NOMO-1 treated with dmso at 0.1 percent for 144 hours (cell line): ENCODE data around the gene MAP2K2.

Experiments used
- DNase-seq: peaks from one replicate; lab custom pipeline; 2025; ENCODE audit not compliant: unreplicated experiment; lab: John Stamatoyannopoulos, UW

The MAP2K2 gene

DNA sequence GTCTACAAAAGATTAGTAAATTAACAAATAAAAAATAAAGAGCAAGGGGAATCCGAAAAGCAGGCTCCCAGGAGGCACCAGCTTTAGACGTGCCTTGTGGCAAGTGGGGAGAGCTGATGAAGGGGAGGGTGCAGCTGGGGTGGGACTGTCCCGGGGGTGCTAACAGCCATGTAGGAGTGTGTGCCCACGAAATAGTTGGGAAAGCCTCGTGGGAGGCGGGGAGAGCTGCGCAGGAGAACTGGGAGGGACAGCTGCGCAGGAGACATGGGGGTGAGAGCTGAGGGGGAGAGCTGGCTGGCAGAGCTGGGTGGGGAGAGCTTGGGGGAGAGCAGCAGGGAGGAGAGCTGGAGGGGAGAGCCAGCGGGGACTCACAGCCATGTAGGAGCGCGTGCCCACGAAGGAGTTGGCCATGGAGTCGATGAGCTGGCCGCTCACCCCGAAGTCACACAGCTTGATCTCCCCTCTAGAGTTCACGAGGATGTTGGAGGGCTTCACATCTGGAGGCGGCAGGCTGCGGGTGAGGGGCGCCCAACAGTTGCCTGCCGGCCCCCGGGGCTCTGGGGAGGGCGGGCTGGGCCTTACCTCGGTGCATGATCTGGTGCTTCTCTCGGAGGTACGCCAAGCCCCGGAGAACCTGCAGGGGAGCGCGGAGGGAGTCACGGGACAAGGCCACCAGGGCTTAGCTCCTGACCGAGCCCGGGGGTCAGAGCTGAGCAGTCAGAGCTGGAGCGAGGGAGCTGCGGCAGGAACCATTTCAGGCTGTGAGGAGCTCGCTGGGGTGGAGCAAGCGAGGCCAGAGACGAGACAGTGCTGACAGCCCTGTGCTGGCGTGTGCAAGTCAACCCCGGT, 23.1 kb downstream of the MAP2K2 start:
- DNase-seq = no peak

DNA sequence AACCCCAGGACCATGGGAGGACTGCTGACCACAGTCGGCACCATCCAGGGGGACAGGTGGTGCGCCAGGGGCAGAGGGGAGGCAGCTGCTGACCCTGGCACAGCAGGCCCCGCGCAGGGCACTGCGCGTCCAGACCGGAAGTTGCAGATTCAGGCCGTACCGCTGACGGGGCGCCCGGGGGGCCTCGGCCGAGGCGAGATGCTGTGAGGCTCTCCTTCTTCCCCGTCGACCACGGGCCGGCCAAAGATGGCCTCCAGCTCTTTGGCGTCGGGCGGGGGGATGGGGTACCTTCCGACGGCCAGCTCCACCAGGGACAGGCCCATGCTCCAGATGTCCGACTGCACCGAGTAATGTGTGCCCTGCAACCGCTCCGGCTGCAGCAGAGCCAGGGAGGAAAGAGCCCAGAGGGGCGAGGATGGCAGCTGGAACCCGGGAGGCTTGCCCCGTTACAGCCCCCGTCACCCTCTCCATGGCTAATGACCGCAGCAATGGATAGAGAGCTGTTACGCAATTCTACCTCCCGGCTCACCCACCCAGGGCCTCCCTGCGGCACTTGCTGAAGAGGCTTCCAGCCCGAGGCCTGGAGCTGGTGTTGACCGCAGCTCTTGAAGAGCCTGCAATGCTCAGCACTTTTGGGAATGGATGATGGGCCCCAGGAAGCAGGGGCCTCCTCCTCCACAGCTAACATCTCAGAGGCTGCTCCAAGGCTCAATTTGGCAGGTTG, 24.7 kb downstream of the MAP2K2 start:
- no peak for DNase-seq

DNA sequence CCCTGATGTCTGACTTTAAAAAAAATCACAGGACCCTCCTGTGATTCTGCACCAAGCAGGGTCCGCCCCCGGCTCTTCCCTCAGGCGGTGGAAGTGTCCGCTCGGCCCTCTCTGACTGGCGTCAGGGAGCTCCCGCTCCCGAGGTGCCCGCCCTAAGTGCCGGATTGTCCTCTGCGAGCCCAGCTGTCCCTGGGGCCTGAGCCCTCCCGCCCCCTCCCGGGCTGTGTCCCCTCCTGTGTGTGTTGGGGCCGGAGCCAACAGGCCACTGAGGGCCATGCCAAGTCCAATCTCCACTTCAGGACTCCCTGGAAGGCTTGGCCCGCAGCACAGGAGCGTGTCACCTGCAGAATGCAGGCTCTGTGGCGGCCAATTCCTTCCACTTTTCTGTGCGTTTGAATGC, 25.4 kb downstream of the MAP2K2 start:
- no peak for DNase-seq

DNA sequence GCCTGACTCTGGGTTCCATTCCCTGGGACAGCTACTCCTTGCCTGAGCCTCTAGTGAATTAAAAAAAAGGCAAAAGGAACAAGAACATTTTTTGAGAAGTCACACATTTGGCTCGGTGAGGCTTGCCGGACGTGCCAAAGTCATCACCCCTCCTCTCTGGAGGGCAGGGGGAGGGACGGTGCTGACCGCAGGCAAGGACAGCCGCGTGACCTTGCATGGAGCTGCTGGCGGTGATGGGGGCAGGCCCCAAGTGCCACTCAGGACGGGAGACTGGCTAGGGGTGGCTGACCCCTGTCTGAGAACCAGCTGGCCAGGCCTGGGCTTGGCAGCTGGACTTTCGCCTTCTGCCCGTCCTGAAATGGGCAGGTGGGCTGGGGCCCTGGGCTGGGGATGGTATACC, 26.4 kb downstream of the MAP2K2 start:
- no peak for DNase-seq

GRCh38 chr19:4096049-4096892, 27.7 kb downstream of the MAP2K2 start:
- DNase-seq = no peak

DNA sequence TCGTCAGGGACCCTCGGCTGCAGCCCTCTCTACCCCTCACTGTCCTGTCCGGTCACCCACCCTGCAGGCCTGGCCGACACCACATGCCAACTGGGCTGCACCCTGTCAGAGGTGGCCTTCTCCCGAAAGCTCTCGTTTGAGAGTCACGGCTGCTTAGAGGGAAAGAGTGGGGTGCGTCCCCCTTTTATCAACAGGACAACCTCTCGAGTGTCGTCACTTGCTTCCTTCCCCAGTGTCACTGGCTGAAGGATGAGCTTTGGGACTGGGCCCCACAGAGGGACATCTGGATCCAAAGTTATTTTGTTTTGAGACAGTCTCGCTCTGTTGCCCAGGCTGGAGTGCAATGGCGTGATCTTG, 28.5 kb downstream of the MAP2K2 start:
- no peak for DNase-seq

DNA sequence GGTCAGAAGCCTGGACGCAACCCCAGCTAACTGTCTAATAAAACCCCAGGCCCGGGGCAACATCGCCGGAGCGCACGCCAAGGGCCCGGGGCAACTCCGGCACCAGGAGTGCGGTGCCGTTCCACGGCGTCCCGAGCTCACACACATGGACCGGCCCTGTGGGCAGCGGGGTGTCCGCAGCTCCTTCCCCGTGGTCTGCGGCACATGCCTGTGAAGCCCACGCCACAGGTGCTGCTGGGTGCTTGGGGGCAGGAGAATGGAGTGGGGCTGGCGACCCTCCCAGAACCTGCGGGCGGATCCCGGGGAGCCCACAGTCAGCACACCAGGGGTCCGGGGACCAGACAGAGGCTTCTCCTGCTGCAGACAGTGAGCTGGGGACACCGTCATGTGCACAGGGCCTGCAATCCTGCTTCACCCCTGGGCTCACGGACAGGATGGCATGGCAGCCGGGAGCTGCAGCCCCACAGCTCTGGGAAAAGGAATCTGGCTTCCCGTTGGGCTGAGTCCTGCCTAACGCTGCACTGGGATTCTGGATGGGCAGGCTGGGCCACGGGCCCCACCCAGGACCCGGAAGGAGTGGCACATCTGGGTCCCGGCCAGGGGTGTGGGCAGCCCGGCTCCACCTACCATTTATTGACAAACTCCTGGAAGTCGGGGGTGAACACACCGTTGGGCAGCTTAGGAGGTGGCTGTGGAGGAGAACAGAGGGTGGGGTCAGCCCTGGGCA, 29.0 kb downstream of the MAP2K2 start:
- DNase-seq = no peak

- DNase-seq = no peak
Measured at GRCh38 chr19:4094291-4094690, 29.6 kb downstream of the MAP2K2 start.

- no peak for DNase-seq
Measured at GRCh38 chr19:4093643-4094175, 30.2 kb downstream of the MAP2K2 start.

DNA sequence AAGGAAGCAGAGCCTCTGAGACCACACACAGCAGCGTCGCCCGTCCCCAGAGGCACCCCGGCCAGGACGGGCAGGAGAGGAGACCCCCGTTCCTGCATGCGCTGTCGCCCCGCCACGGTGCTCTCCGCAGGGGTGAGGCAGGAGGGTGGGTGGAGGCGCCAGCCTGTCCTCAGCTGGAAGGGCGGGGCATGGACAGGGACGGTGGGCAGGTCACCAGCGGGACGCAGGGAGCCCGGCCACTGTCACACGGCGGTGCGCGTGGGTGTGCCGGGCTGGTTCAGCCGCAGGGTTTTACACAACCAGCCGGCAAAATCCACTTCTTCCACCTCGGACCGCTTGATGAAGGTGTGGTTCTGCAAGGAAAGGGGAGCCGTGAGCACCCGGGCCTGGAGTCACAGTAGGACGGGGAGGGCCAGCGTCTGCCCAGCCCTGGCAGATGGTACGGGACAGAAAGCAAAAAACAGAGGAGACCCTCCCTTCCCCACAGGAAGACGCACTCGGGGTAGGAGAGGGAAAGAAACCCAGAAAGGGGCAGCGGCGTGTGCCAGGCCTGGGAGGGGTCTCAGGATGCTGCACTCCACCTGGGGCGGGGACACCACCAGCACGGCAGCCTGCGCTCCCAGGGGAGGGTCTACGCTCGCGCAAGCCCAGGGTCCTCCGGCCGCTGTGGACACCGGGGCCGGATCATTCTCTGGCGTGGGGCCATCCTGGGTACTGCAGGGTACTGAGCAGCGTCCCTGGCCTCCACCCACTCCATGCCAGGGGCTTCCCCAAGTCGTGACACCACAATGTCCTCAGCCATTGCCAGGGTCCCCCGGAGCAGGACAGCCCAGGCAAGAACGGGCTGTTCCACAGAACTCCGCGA, 33.3 kb downstream of the MAP2K2 start:
- DNase-seq = no peak

GRCh38 chr19:4089946-4090345, 34.0 kb downstream of the MAP2K2 start:
- DNase-seq = no peak

- no peak for DNase-seq
Measured at GRCh38 chr19:4089400-4089908, 34.5 kb downstream of the MAP2K2 start.

GRCh38 chr19:4088975-4089374, 34.9 kb downstream of the MAP2K2 start:
- DNase-seq = no peak

DNA sequence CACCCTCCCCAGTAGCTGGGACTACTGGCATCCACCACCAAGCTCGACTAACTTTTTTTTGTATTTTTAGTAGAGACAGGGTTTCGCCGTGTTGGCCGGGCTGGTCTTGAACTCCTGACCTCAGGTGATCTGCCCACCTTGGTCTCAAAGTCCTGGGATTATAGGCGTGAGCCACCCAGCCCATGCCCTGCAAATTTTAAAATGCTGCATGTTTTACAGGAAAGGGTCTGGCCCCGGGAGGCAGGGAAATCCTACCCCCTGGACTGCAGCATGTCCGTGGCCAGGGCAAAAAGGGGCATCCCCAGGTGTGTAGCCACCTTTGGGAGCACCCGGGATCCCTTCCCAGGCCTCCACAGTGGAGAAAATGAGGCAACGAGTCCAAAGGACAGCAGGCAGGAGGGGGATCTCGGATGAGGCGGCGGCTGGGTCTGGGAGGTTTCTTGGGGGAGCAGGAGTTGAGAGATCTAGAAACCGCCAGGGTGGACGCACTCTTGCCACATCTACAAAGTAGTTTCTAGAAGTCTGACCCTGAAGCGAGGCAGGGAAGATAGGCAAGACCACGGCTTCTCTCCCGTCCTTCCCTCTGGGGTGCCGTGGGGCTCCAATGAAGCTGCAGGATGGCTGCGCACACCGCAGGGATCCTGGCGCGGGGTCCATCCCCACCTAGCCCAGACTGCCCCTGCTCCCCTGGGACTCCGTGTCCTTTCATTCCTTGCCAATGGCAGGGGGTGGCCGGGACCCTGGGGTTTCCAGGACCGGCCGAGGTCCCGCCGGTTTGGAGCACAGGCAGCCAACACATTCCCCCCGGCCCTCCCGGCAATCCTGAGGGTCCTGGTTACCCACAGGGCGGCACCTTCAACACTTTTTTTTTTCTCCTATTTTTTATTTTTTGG, 35.9 kb downstream of the MAP2K2 start:
- DNase-seq = no peak

DNA sequence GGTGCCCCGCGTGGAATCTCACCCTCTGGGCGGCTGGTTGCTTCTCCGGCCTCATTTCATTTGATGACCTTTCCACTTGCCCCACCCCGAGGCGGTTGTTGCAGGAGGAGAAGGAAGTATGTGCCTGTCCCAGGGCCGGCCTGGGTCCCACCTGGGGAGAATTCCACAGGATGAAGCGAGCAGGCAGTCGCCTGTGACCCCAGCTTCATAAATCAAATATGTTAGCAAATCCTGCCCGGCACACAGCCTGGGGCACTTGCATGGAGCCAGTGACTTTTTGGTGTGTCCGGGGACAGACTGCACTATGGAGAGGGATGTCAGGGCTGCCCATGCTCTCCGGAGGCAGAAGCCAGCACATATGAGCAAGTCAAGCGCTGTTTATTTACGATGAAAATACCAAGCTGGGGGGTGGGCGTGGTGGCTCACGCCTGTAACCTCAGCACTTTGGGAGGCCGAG, 37.5 kb downstream of the MAP2K2 start:
- DNase-seq = no peak

- no peak for DNase-seq
Measured at GRCh38 chr19:4084547-4084877, 39.4 kb downstream of the MAP2K2 start.

- DNase-seq = no peak
Measured at GRCh38 chr19:4083677-4084546, 40.0 kb downstream of the MAP2K2 start.

GRCh38 chr19:4082172-4082571, 41.8 kb downstream of the MAP2K2 start:
- no peak for DNase-seq
